ENCODE data around the gene GALNT10.
A peak's percentile ranks its signal among the peaks of the same experiment; 100 is the strongest.

GALNT10 gene

DNA sequence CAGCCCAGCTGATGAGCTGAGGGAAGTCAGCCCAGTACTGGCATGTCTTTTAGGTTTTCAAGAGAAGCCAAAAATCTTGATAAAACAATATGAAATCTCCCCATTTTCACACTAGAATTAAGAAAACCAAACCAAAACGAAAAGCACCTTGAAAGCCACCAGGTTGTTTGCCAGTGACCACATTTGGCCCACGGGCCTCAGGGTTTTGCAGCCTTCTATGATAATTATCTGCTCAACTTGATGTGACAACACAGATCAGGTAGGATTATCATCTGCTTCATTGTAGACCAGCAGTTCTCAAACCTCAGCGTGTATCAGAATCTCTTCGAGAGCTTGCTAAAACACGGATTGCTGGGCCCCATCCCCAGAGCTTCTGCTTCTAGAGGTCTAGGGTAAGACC lies 101.4 kb downstream of the GALNT10 start:
- no peak for DNase-seq (ENCODE audit: low read depth in 2 of 2)

DNA sequence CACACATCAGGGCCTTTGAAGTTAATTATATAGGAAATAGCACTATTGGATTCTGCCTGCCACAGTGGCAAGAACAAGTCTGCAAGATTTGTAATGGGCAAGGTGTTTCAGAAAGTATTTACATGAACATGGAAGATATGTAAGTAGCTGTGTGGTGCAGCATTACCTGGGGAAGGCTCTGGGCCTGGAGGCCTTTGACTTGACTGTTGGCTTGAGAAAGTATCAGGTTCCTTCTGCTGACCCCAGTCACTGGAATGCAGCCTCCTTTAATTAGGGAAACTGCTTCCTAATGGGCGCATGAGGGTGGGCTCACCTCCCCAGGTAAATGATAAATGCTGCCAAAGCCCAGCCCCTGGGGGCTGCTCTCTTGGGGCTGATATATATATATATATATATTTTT lies 102.7 kb downstream of the GALNT10 start:
- DNase-seq (ENCODE audit: low read depth in 2 of 2) = no peak

DNA sequence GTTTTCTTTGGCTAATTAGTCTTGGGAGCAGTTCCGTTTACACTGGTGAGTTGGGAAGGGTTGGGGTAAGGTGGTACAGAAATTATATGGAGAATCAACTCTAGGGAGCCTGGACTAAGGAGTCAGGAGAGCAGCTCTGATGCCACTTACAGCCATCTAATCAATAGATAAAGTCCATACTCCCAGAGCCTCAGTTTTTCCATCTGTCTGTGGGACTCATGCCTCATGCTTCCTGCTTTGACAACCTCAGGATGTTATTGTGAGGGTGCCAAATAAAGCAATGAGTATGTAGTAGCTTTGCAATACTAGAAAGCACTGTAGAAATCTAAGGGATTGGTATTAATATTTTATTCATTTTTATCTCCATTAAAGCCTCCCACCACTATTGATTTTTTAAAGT lies 105.0 kb downstream of the GALNT10 start:
- no peak for DNase-seq (ENCODE audit: low read depth in 2 of 2)

DNA sequence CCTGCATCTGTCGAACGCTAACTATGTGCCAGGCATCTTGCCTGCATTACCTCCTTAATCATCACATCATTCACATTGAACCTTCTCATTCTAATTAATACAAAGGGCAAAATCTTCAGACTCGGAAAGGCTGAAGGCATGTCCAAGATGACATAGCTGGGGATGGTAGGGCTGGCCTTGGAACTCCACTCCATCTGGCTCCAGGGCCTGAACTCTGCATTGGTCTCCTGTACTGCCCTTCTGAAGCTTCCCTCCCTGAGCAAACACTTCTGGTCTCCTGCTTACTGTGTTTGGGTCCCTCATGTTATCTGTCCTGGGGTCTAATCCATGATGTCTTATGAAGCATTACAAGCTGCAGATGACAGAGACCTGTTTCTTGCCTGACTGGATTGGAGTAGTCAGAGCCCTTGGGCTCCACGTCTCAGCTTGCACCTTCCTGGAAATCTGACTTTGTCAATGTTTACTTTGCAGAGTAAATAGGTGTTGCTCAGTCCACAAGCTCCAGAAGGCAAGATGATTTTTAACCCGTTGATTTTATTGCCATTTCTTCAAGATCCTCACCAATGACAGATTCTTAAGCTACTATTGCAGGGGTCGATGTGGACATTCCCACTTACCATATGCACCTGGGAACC lies 106.1 kb downstream of the GALNT10 start:
- no peak for DNase-seq (ENCODE audit: low read depth in 2 of 2)

DNA sequence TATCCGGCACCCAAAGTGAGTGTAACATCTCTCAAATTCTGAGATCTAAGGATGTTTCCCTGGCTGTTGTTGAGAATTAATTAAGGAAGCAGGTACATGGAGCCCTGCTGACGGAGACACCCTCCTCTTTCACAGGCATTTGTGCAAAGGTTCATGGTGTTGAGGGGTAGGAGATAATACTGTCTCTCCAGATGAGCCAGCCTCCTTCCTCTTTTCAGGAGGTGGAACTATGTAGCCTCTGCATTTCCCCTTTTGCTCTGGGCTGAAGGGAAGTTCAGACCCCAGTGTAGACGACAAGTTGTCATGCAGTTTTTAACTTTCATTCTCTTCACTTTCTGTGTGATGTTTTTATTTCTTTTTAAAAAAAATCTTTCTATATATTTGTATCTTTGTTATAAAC lies 107.5 kb downstream of the GALNT10 start:
- no peak for DNase-seq (ENCODE audit: low read depth in 2 of 2)

DNA sequence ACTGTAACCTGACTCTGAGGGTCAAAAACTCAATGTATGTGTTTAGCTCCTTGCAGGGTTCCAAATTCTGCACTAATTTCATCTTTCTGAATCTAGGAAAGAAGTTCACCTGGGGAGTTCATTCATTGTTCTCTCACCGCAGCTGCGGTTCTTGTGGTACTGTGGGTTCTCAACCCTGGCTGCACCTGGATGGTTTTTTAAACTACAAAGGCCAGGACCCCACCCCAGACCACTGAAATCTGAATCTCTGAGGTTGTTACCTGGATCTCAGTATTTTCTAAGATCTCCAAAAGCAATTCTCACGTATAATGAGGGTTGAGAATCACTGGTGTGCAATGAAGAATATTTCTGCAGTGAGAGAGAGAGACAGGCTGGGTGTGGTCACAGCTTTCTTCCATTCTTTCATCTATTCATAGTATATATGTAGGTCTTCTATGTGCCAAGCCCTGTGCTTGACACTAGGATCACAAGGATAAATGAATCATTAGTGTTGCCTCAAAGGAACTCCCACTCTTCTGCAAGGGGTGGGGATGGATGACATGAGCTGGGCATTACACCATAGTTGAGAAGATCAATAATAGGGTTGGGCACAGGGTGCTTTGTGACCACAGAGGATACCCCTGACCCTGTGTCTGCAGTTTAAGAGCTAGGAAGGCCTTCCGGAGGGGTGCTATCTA lies 109.8 kb downstream of the GALNT10 start:
- no peak for DNase-seq (ENCODE audit: low read depth in 2 of 2)

DNA sequence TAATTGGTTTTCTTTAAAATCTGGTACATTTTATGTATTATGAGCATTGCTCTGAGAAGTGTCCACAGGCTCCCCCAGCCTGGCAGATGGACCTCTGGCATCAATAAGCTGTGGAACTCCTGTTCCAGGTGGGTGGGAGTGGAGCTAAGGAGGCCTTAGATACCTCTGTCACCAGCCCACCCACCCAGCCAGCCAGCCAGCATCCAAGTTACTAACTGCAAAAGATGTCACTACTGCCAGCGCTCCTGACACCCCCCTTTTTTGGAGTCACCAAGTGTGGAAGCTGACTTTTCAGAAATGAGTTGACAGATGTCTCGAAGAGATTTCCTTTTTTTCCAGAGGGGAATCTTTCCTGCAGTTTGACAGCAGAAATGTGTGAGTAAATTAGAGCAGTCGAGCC lies 111.2 kb downstream of the GALNT10 start:
- no peak for DNase-seq (ENCODE audit: low read depth in 2 of 2)

DNA sequence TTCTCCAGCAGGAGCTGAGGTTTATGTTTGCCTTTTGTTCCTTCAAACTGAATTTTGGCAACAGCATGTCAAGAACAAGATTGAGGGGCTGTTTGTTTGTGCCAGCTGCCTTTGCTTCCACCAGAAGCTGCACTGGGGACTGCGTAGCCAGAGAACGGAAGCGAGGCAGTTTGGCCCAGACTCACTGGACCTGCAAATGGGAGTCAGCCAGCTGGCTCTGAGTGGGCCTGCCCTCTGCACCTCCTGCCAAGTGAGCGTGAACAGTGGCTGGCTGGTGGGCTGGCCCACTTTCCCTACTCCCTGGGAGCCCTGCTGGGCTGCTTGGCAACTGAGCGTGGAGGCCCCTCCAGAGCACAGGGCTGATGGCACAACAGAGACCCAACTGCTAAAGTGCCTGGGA lies 111.6 kb downstream of the GALNT10 start:
- DNase-seq (ENCODE audit: low read depth in 2 of 2) = no peak

DNA sequence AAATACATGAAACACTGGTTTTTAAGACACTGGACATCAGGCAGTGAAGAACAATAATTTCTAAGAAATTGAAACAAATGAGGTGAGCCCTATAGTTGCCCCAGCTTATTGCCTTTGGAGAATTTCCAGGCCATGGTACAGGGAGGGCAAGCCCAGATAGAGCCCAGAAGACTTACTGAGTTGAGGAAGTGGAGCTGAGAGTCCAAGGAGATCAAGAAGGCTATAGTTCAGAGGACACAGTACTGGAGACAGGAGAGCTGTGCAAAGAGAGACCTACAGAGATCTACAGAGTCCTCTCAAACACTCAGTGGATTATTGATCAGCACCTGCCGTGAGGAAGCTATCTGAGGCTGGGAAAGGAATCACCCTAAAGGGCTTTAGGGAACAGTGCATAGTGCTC lies 112.6 kb downstream of the GALNT10 start:
- DNase-seq (ENCODE audit: low read depth in 2 of 2) = no peak

DNA sequence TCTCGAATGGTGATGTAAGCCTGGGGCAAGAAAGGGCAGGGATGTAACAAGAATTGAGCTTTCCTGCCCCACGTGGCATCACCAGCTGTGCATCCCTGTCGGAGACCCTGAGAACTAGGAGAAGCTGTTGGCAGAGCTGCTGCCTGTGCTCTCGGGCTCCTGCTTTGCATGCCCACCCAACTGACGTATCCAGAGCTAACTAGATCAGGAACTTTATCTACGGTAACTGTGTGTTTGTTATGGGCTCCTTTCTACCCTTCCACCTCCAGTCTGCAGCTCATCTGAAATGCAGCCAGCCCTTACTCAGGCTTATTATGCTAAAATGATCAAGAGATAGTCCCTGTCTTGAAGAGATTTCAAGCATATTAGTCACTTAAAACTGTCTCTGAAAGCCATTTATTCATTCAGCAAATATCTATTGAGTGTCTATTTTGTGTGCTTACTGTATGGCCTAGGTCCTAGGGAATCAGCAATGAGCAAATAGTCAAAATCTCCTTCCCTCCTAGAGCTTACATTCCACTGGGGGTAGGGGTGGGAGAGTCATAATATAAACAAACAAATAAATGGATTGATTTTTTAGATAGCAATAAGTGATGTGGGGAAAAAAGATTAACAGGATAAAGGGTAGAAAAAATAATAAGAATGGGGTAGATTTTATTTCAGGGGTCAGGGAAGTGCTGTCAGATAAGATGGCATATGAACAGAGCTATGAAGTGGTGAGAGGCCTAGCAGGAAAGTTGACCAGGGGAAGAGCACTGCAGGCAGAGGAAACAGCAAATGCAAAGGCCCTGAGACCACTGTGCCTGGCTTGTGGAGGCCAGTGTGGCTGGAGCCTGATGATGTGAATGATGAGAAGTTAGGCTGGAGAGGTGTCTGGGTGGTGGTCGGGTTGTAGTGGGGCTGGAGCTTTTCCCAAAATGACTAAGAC lies 118.2 kb downstream of the GALNT10 start:
- no peak for DNase-seq (ENCODE audit: low read depth in 2 of 2)

DNA sequence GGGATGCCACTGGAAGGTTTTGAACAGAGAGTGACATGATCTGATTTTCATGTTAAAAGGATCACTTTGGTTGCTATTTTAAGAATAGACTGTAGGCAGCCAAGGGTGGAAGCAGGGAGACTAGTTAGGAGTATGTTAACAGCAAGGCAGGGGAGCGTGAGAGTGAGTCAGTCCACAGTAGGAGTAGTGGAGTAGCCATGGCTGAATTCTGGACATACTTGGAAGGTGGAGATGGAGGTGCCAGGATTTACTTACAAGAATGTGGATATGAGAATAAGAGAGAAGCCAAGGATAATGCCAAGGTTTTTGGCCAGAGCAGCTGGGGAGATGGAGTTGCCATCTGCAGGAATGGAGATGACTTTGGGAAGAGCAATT lies 118.8 kb downstream of the GALNT10 start:
- no peak for DNase-seq (ENCODE audit: low read depth in 2 of 2)

DNA sequence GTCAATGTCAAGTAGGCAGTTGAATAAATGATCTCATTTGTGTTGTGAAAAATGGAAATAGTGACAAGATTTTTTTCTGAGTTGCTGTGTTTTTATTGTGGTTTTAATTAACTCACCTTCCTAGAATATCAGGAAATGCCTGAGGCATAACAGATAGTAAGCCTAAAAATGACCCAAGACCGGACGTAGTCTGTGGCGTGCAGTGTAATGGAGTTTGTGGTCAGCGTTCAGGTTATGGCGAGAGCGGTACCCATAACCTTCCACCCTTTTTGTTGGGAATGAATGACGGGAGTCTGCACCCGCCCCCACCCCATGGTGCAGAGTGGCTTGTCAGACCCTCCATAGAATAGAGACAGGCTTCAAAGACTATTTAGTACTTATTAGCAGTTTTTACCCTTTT lies 119.3 kb downstream of the GALNT10 start:
- DNase-seq (ENCODE audit: low read depth in 2 of 2) = no peak

DNA sequence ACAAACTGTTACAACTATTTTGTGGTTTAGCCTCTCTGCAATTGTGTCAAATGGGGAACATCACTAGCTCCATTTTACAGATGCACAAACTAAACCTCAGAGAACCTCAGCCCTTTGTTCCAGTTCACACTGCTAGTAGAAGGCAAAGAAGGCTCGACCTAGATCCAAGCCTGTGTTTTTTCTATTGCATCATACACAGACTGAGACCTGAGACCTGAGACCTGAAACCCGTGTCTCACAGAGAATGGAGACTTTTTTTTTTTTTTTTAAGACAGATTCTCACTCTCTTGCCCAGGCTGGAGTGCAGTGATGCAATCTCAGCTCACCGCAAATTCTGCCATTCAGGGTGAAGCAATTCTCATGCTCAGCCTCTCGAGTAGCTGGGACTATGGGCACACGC lies 120.8 kb downstream of the GALNT10 start:
- DNase-seq (ENCODE audit: low read depth in 2 of 2) = peak in 1 of 2 donors; percentile 1

DNA sequence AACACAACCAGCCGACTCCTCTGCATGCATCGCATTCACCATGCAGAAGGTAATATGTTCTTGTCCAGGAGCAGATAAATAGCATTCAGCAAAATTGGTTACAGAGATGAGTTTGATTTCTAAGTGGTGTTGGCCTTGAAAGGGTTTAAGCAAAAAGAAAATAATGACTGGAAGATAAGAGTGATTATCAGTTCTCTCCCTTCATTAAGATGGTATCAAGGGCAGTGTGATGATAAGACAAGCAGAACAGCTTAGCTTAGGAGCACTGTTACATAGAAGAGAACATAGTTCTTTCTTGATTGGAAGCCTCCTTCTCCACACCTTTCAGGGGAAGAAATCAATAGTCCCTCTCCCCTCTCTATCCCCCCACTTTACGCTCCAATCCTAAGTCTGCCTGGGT lies 121.5 kb downstream of the GALNT10 start:
- no peak for DNase-seq (ENCODE audit: low read depth in 2 of 2)

DNA sequence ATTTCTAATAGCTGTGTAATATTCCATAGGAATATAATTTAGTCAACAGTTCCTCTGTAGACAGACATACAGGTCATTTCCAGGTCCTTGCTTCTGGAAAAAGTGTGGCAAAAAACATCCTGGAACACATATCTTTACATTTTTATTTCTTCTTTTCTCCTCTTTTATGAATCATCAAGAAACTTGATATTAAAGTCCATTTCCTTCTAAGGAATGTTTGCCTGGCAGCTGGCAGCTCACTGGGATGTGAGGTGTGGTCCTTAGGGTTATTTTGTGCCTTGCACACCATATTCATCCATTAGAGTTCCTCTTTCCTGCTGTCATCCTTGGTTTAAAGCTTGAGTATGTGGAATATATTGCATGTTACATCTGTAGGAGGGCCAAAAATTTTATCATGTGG lies 122.0 kb downstream of the GALNT10 start:
- DNase-seq (ENCODE audit: low read depth in 2 of 2) = no peak

DNA sequence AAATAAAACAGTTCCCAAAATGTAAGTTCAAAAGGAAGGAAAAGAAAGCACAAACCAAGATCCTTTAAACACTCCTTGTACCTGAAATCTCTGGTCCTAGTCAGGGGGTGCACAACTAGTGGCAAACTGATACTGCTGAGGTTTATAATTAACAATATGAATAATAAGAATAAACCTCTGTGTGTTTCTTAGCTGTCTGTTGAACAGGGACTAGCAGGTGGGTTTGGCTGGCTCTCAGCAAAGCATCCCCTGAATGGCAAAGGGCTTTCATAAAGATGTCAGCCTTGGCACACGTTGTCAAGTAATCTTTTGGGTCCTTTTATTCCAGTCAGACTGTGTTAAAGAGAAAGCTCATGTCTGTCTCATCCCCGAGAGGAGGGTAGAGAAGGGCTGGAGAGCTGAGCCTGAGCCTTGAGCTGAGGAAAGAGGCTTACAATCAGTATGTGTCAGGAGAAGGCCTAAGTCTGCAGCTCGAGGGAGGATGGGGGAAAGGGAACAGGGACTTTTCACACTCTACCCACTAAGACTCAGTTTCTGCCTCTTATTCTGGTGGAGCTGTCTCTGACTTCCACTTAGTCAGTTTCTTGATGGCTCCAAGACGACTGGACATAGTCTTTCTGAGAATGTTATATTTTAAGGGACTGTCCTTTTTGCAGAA lies 123.0 kb downstream of the GALNT10 start:
- DNase-seq (ENCODE audit: low read depth in 2 of 2) = no peak

DNA sequence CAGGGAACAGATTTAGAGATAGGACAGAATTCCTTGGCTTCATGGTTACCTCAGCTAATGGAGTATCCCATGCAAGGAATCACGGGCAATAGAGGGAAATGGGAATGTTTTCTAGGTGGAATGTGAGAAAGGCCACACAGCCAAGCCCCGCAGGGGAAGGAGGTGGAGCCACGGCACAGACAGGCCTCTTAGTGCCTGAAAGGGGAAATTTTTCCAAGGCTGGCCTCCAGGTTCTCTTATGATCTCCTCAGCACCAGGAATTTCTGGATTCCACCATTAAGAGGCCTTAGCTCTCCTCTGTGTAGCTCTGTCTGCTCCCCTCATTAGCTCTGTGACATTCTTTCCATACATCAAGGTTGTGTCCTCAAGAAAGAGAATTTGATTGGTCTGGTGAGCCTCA lies 124.7 kb downstream of the GALNT10 start:
- DNase-seq (ENCODE audit: low read depth in 2 of 2) = no peak

DNA sequence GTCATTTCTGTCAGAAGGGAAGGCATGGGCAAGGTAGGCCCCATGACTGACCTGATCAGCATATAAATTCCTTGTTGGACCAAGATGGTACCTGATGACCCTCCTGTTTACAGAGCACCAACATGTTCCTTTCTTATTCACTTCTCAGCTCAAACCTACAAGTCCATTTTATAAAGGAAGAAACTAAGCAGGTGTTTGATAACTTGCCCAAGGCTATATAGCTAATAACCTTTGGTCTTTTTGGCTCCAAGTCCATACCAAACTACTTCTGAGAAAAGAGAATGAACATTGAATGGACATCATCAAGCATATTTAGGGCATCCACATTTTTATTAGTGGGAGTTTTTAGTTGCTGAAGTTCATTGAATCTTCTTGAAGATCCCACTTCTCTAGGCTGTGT lies 125.2 kb downstream of the GALNT10 start:
- DNase-seq (ENCODE audit: low read depth in 2 of 2) = no peak

DNA sequence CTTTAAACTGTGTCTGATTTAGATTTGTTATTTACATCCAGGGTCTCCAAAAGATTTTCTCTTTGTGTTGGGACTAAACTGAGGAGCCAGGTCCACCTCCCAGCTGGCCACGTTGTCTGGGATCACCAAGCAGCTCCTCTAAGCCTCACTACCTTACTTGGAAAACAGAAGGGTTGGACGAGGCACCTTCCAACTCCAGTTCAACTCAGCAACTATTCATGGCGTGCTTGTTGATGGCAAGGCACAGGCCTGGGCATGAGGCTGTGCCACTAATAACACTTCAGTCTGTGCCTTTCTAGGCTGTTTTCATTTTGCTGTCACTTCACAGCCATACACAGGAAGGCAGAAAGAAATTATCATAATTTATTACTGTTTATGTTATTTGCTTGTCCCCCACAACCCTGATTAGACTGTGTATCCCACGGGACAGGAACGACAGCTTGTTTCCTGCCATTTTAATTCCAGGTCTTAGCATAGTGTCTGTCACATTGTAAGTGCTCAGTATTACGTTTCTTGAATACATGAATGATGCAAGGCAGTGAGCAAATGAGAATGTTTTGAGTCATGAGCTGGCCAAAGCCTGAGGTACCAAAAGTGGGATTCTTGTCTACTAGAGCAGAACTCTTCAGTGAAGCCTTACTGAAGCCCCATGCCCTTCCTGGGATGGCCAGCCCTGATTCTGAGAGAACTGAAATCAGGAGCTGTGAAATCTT lies 125.8 kb downstream of the GALNT10 start:
- DNase-seq (ENCODE audit: low read depth in 2 of 2) = no peak

DNA sequence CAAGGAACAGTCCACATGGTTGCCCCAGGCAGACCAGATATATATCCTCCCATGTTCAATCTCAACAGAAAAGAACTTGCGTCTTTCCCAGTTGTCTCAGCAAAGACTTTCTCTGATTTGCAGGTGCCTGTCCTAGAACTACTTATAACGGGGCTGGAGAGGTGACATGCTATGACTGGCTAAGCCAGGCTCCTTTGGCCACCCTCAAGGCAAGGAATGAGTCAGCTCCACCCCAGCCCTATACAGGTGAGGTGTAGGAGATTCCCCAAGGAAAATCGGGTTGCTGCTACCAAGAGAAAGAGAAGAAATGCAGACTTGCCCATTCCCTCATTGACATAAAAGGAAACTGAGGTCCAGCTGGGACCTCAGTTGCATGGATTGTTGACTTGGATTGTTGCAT lies 127.4 kb downstream of the GALNT10 start:
- no peak for DNase-seq (ENCODE audit: low read depth in 2 of 2)

DNA sequence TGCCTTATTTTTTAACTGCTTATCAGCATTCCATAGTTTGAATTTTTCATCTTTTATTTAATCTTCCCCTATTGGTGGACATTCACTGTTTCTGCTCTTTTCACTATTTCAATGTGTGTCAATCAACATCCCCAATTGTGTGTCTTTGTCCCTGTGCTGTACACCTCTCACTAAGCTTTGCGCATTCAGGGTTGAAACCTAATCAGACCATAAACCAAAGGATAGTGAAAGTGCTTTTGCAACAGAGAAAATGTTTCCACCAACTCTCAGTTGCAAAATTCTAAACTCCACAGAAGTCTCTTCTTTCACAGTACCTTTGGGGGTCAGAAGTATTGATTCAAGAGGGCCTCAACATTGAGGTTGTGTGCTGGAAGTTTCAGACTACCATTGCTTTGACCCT lies 128.2 kb downstream of the GALNT10 start:
- DNase-seq (ENCODE audit: low read depth in 2 of 2) = no peak

DNA sequence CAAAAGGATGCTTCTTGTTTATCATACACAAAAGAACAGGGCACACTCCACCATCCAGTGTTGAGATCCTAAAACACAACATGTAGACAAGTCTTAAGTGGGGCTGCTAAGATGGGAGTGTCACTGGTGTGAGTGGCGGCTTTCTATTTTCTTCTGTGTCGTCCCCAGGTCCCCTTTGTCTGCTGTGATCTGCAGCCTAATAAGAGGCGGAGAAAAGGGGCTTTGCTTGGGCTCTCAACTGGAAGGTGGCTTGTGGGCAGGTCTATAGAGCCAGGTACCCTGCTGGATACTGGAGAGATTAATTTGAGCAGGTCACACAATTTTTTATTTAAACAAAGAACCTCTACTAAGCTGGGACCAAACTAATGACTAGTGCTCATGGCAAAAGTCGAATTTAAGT lies 129.2 kb downstream of the GALNT10 start:
- DNase-seq (ENCODE audit: low read depth in 2 of 2) = no peak

Data from activated CD4-positive, alpha-beta T cell treated with anti-CD3 and anti-CD28 coated beads for 24 hours (primary cell).